Inflammatory macrophage treated with lipopolysaccharide for 4 hours (primary cell): Measurements from ENCODE around the gene CYP2S1.
A peak's percentile ranks its signal among the peaks of the same experiment; 100 is the strongest.
"Not testable (repeated sequence)": the region's sequence is repeated elsewhere in the genome, so short reads cannot be mapped to it uniquely, and the experiment has no call there.

Experiments
- DNase-seq: peaks from one replicate; pipeline ENCODE4 v3.0.0-alpha.2; 2020

The CYP2S1 gene

GRCh38 chr19:41192574-41193429 lies at the start of gene CYP2S1:
CYP2S1 (plus strand) TSS chr19:41193219; CDS start chr19:41193265, 46 bp downstream.
- DNase-seq: peak; percentile 41

GRCh38 chr19:41144403-41144802 lies 48.6 kb upstream of the CYP2S1 start:
- DNase-seq: peak; percentile 82

- no peak for DNase-seq
Measured at GRCh38 chr19:41149831-41150230, 43.2 kb upstream of the CYP2S1 start.

GRCh38 chr19:41150986-41151385 lies 42.0 kb upstream of the CYP2S1 start:
- DNase-seq: not testable (repeated sequence)

GRCh38 chr19:41154060-41154459 lies 39.0 kb upstream of the CYP2S1 start:
- no peak for DNase-seq

GRCh38 chr19:41156207-41156606 lies 36.8 kb upstream of the CYP2S1 start:
- DNase-seq: no peak

- no peak for DNase-seq
Measured at GRCh38 chr19:41159881-41160280, 33.1 kb upstream of the CYP2S1 start.

GRCh38 chr19:41161903-41162302 lies 31.1 kb upstream of the CYP2S1 start:
- no peak for DNase-seq

GRCh38 chr19:41166944-41167804 lies 25.8 kb upstream of the CYP2S1 start:
- DNase-seq: no peak

GRCh38 chr19:41172297-41173164 lies 20.5 kb upstream of the CYP2S1 start:
- DNase-seq: no peak

- DNase-seq: no peak
Measured at GRCh38 chr19:41174297-41174928, 18.6 kb upstream of the CYP2S1 start.

- peak; percentile 85 for DNase-seq
Measured at GRCh38 chr19:41175801-41176777, 16.9 kb upstream of the CYP2S1 start.

- DNase-seq: not testable (repeated sequence)
Measured at GRCh38 chr19:41180173-41180572, 12.8 kb upstream of the CYP2S1 start.

GRCh38 chr19:41186971-41187883 lies 5.8 kb upstream of the CYP2S1 start:
- no peak for DNase-seq

GRCh38 chr19:41187884-41188279 lies 5.1 kb upstream of the CYP2S1 start:
- DNase-seq: no peak

- no peak for DNase-seq
Measured at GRCh38 chr19:41189425-41190065, 3.5 kb upstream of the CYP2S1 start.

- no peak for DNase-seq
Measured at GRCh38 chr19:41193430-41194156, 574 bp downstream of the CYP2S1 start.

GRCh38 chr19:41194157-41194552 lies 1.1 kb downstream of the CYP2S1 start:
- DNase-seq: peak; percentile 49
